H1 (cell line): ENCODE measurements around the gene CERS1. TPM values are rescaled to one million over a fixed set of nuclear protein-coding genes. Genes with fewer than 3 reads are reported as not detected.

ENCODE experiments used
- BRCA1 ChIP-seq: IDR thresholded peaks from 2 replicates; pipeline ENCODE4 v1.6.1; 2012; ENCODE audit warnings: low read depth, low read length, improper control_type of control experiment
- USF2 ChIP-seq: IDR thresholded peaks from 2 replicates; pipeline ENCODE4 v1.6.1; 2011; ENCODE audit warnings: low read length, improper control_type of control experiment
- polyA plus RNA-seq, 7 experiments: library from polyadenylated mRNA; depleted of rRNA in 3 of 7; stranded (reverse) in 5 of 7; unstranded in 2 of 7; fragments of >200 nt in 5 of 7; fragments of 200-250 nt in 2 of 7; gene quantifications; 1 replicate in 5 of 7; 2 replicates in 1 of 7; 4 replicates in 1 of 7; pipeline versions ENCODE4 v1.2.1 to v1.2.3, GENCODE V29; 2011 to 2013; ENCODE audit warnings: missing spikeins in 2 of 7, mixed read lengths in 2 of 7
- total RNA-seq: library from RNA; stranded (reverse); fragmentation: NEBNext Ultra II Directional; extraction: Animal tissue kit (Norgen Biotek cat#: 25700); gene quantifications from 2 replicates; pipeline ENCODE4 v1.2.1, GENCODE V29; 2021

CERS1 gene
- total and polyA plus RNA-seq, 2 of the 8 experiments (the other 6 are each of a cell fraction or from before 2014, with no cell fraction given) = 18.6 to 51.0 TPM

GRCh38 chr19:18839465-18840287 is 56.3 kb downstream of the CERS1 start (continued):
- TF ChIP-seq BRCA1 = no peak
- TF ChIP-seq USF2 = no peak
